Colonic mucosa (tissue), 4 donors: Measurements from ENCODE around the gene TTC7B. TPM values are rescaled to one million over a fixed set of nuclear protein-coding genes. Genes with fewer than 3 reads are reported as not detected.

Experiments
- DNase-seq: peaks from one replicate; pipeline ENCODE4 v3.0.0-alpha.2; 2020
- H3K27ac ChIP-seq: fragments of 200-600 bp; one replicate; pipeline ENCODE4 v1.8.0; 2021
- H3K27me3 ChIP-seq: fragments of 200-600 bp; one replicate; pipeline ENCODE4 v1.8.0; 2021
- H3K36me3 ChIP-seq: fragments of 200-600 bp; one replicate; pipeline ENCODE4 v1.8.0; 2021
- H3K4me1 ChIP-seq: fragments of 200-600 bp; one replicate; pipeline ENCODE4 v1.8.0; 2021; ENCODE audit warnings: mild to moderate bottlenecking
- H3K4me3 ChIP-seq: fragments of 200-600 bp; one replicate; pipeline ENCODE4 v1.8.0; 2021
- H3K9ac ChIP-seq, 2 donors: one replicate each; pipeline ENCODE4 v1.7.0; 2013; ENCODE audit warnings: control low read depth in 2 of 2, low read depth in 2 of 2, low read length in 2 of 2
- H3K9me3 ChIP-seq: fragments of 200-600 bp; one replicate; pipeline ENCODE4 v1.8.0; 2021
- intact Hi-C: fragments of 100-400 bp; cut with DNase I; formaldehyde crosslinking; loops from one replicate; pipeline ENCODE4 v1.14.1; 2022
- total RNA-seq, 2 donors: library from RNA; stranded (reverse); fragmentation: NEBNext Ultra II Directional in 1 of 2; extraction: Animal tissue kit (Norgen Biotek cat#: 25700) in 1 of 2; gene quantifications; one replicate each; pipeline ENCODE4 v1.2.1, GENCODE V29; 2021
- TF ChIP-seq, protein P1 (sequence below): fragments of 200-600 bp; IDR thresholded peaks from one replicate; pipeline ENCODE4 v1.8.0; 2022; ENCODE audit warnings: antibody characterized with exemption, mild to moderate bottlenecking
- donor health status: healthy.
- donor health status: DM: no; HTN: no; CAD: no.
- donor health status: DM: no; HTN: no; CAD: no.

The TTC7B gene
- total RNA-seq, 2 donors from 2014 or later = 3.3 to 11.8 TPM

DNA sequence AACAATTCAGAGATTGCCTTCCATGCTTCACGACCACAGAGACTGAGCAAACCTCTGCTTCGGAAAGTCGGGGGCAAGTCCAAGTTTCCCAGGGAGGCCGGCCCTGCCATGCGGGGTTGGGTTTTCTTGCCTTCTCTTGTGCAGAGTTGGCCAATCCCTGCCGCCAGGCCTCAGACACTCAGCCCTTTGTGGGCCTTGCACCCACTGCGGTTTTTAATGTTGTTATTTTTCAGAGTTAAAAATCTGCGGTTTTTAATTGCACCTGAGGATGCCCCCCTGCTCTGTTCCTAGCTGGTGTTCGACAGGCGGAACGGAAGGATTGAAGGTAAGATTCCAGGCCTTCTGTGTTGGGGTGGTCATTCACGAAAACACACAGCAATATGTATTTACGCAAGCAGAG, 310.7 kb downstream of the TTC7B start:
- no peak for DNase-seq
- no peaks in the 10 kb centered on the region for H3K27me3 ChIP-seq
- no peak overlapping the region for H3K9ac ChIP-seq
- no peak overlapping the region for H3K27ac ChIP-seq
- intact Hi-C loops = no loop called here
- H3K4me1 ChIP-seq = peaks cover 2% of the 10 kb centered on the region
- no peaks in the 10 kb centered on the region for H3K36me3 ChIP-seq
- no peaks in the 10 kb centered on the region for H3K9me3 ChIP-seq
- H3K4me3 ChIP-seq = no peak overlapping the region
- TF ChIP-seq, protein P1, sequence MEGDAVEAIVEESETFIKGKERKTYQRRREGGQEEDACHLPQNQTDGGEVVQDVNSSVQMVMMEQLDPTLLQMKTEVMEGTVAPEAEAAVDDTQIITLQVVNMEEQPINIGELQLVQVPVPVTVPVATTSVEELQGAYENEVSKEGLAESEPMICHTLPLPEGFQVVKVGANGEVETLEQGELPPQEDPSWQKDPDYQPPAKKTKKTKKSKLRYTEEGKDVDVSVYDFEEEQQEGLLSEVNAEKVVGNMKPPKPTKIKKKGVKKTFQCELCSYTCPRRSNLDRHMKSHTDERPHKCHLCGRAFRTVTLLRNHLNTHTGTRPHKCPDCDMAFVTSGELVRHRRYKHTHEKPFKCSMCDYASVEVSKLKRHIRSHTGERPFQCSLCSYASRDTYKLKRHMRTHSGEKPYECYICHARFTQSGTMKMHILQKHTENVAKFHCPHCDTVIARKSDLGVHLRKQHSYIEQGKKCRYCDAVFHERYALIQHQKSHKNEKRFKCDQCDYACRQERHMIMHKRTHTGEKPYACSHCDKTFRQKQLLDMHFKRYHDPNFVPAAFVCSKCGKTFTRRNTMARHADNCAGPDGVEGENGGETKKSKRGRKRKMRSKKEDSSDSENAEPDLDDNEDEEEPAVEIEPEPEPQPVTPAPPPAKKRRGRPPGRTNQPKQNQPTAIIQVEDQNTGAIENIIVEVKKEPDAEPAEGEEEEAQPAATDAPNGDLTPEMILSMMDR = no peak

- H3K4me3 ChIP-seq = no peak overlapping the region
- H3K9ac ChIP-seq = no peak overlapping the region
- H3K9me3 ChIP-seq = no peaks in the 10 kb centered on the region
- no peaks in the 10 kb centered on the region for H3K36me3 ChIP-seq
- TF ChIP-seq, protein P1 = no peak
- no peak overlapping the region for H3K27ac ChIP-seq
- intact Hi-C loops = no loop called here
- DNase-seq = no peak
- H3K4me1 ChIP-seq = peaks cover 2% of the 10 kb centered on the region
- no peaks in the 10 kb centered on the region for H3K27me3 ChIP-seq
These were observed 311.6 kb downstream of the TTC7B start for GRCh38 chr14:90504643-90505042.

DNA sequence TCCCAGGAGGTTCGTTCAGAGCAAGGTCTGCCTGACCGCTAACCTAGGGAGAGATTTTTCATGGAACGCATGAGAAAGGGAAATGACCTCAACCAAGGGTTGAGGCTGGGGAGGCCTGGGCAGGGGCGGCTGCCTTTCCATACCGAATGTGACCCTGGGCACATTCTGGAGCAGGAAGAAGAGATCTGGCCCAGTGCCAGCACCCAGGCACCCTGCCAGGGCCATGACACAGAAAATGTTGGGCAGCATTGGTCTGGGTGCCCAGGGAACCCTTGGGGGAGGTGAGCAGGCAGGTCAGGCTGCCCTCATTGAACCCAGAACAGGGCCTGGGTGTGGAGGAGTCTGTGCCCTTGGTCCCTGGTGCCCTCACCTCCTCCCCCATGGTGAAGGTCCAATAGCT, 312.6 kb downstream of the TTC7B start:
- TF ChIP-seq, protein P1 = no peak
- no peak for DNase-seq
- H3K27me3 ChIP-seq = no peaks in the 10 kb centered on the region
- H3K4me1 ChIP-seq = no peaks in the 10 kb centered on the region
- no peak overlapping the region for H3K4me3 ChIP-seq
- no peaks in the 10 kb centered on the region for H3K9me3 ChIP-seq
- no peaks in the 10 kb centered on the region for H3K36me3 ChIP-seq
- H3K27ac ChIP-seq = no peak overlapping the region
- no peak overlapping the region for H3K9ac ChIP-seq
- intact Hi-C loops = no loop called here

DNA sequence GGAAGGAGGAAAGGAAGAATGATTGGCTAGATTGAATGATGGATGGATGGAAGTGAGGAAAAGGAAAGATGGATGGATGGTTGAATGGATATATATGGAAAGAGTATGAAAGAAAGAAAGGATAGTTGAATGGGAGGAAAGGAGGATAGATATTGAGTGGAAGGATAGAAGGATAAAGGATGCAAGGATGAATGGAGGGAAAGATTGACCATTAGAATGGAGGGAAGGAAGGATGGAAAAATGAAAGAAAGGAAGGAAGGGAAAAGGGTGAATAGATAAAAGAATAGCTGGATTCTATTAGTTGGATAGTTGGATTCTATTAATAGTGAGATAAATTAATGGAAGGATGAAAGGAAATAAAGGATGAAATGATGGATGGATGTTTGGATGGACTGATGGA, 313.5 kb downstream of the TTC7B start:
- H3K4me1 ChIP-seq = no peaks in the 10 kb centered on the region
- H3K36me3 ChIP-seq = no peaks in the 10 kb centered on the region
- TF ChIP-seq, protein P1 = no peak
- no peaks in the 10 kb centered on the region for H3K9me3 ChIP-seq
- H3K27me3 ChIP-seq = no peaks in the 10 kb centered on the region
- no peak overlapping the region for H3K4me3 ChIP-seq
- no peak for DNase-seq
- intact Hi-C loops = no loop called here
- H3K27ac ChIP-seq = no peak overlapping the region
- H3K9ac ChIP-seq = no peak overlapping the region

GRCh38 chr14:90500665-90501370, 315.4 kb downstream of the TTC7B start:
- Histone ChIP-seq H3K4me1 (no peaks in the 10 kb centered on the region), H3K9ac (no peak overlapping the region), H3K27me3 (no peaks in the 10 kb centered on the region), H3K36me3 (no peaks in the 10 kb centered on the region), H3K27ac (no peak overlapping the region), H3K4me3 (no peak overlapping the region), H3K9me3 (no peaks in the 10 kb centered on the region)
- DNase-seq = no peak
- intact Hi-C loops = no loop called here
- TF ChIP-seq, protein P1 = no peak
